Measurements from ENCODE around the gene CPEB4.

DNA sequence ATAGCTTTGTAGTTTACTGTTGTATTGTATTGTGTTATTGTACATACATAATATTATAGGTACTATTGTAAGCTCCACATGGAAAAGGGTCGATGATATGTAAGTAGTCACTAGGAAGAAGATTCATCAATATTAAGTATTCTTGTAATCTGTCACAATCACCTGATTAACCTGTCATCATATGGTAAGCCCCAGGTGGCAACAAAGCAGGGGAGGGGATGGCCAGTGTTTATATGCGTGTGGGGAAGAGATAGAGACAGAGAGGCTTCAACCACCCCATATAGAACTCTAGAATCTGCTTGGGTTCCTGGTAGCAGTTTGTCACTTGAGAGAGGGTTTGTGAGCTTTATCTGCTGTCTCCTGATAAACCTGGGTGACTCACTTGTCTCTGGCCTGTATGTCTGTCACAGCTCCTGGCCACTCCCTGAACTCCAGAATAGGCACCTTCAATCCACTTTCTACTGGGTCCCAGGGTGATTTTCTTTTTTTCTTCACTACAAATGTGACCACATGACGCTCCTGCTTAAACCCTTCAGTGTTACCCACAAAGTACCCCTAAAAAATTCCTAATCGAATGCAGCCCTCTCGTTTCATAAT, 48.9 kb upstream of the CPEB4 start:
- TF ChIP-seq, protein P1, sequence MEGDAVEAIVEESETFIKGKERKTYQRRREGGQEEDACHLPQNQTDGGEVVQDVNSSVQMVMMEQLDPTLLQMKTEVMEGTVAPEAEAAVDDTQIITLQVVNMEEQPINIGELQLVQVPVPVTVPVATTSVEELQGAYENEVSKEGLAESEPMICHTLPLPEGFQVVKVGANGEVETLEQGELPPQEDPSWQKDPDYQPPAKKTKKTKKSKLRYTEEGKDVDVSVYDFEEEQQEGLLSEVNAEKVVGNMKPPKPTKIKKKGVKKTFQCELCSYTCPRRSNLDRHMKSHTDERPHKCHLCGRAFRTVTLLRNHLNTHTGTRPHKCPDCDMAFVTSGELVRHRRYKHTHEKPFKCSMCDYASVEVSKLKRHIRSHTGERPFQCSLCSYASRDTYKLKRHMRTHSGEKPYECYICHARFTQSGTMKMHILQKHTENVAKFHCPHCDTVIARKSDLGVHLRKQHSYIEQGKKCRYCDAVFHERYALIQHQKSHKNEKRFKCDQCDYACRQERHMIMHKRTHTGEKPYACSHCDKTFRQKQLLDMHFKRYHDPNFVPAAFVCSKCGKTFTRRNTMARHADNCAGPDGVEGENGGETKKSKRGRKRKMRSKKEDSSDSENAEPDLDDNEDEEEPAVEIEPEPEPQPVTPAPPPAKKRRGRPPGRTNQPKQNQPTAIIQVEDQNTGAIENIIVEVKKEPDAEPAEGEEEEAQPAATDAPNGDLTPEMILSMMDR (IDR thresholded peaks at IDR 0.05): no peak
- no peak for TF ChIP-seq POLR2A (IDR thresholded peaks at IDR 0.05)
